Smooth muscle cell (in vitro differentiated cells): ENCODE data around the gene CASZ1. TPM values are rescaled to one million over a fixed set of nuclear protein-coding genes. Genes with fewer than 3 reads are reported as not detected.

Source experiments
- DNase-seq: peaks from one replicate; lab custom pipeline; 2025; ENCODE audit not compliant: unreplicated experiment; lab: John Stamatoyannopoulos, UW
- H2AFZ ChIP-seq: fragments of 200-600 bp; sonication (generic); 2 replicates; pipeline ENCODE4 v1.6.0; 2016; ENCODE audit warnings: antibody characterized with exemption, low read depth, mild to moderate bottlenecking
- H3F3A ChIP-seq: fragments of 200-600 bp; sonication (generic); 2 replicates; pipeline ENCODE4 v1.6.0; 2017; ENCODE audit warnings: antibody characterized with exemption, low read depth
- H3K27ac ChIP-seq: fragments of 200-600 bp; sonication (generic); 2 replicates; pipeline ENCODE4 v1.5.1; 2016; ENCODE audit warnings: low read depth, mild to moderate bottlenecking
- H3K27me3 ChIP-seq: fragments of 200-600 bp; sonication (generic); 2 replicates; pipeline ENCODE4 v1.6.1; 2016; ENCODE audit warnings: low read depth, mild to moderate bottlenecking
- H3K36me3 ChIP-seq: fragments of 200-600 bp; sonication (generic); 2 replicates; pipeline ENCODE4 v1.5.1; 2016; ENCODE audit warnings: low read depth
- H3K4me1 ChIP-seq: fragments of 200-600 bp; sonication (generic); 2 replicates; pipeline ENCODE4 v1.5.1; 2016; ENCODE audit warnings: low read depth
- H3K4me2 ChIP-seq: fragments of 200-600 bp; sonication (generic); 2 replicates; pipeline ENCODE4 v1.6.0; 2016; ENCODE audit warnings: mild to moderate bottlenecking
- H3K4me3 ChIP-seq: fragments of 200-600 bp; sonication (generic); 2 replicates; pipeline ENCODE4 v1.5.1; 2016; ENCODE audit warnings: mild to moderate bottlenecking
- H3K79me2 ChIP-seq: fragments of 200-600 bp; sonication (generic); 2 replicates; pipeline ENCODE4 v1.6.0; 2016; ENCODE audit warnings: low read depth, mild to moderate bottlenecking
- H3K9ac ChIP-seq: fragments of 200-600 bp; sonication (generic); 2 replicates; pipeline ENCODE4 v1.6.0; 2016; ENCODE audit warnings: low read depth
- H3K9me3 ChIP-seq: fragments of 200-600 bp; sonication (generic); replicated peaks from 2 replicates; pipeline ENCODE4 v1.5.1; 2016; ENCODE audit warnings: low read depth
- H4K20me1 ChIP-seq: fragments of 200-600 bp; sonication (generic); 2 replicates; pipeline ENCODE4 v1.6.0; 2016; ENCODE audit warnings: low read depth
- WGBS: methylation state at CpG from one replicate; pipeline ENCODE4 v1.1.7; 2016; ENCODE audit warnings: low lambda C conversion rate; 5-methylcytosine and 5-hydroxymethylcytosine counted together
- polyA plus RNA-seq: library from polyadenylated mRNA; unstranded; fragments of >200 nt; fragmentation: Nextera tagmentation; extraction: Ambion mirVana; gene quantifications from 2 replicates; pipeline ENCODE4 v1.2.1, GENCODE V29; 2016
- total RNA-seq: library from RNA; depleted of rRNA; stranded (reverse); fragments of >200 nt; gene quantifications from 2 replicates; pipeline ENCODE4 v1.2.3, GENCODE V29; 2014
- TF ChIP-seq, protein P1 (sequence below): fragments of 200-600 bp; sonication (generic); IDR thresholded peaks from 2 replicates; pipeline ENCODE4 v1.5.1; 2017; ENCODE audit warnings: borderline replicate concordance, mild to moderate bottlenecking, antibody characterized with exemption; ENCODE audit not compliant: insufficient read depth, poor library complexity, severe bottlenecking

The CASZ1 gene
- total and polyA plus RNA-seq, 2 experiments from 2014 or later: 0.70 to 1.9 TPM

GRCh38 chr1:10659646-10660540 is 136.6 kb downstream of the CASZ1 start:
- 96% methylated on average over 42 of the region's 52 CpGs for WGBS

GRCh38 chr1:10659218-10659617 is 137.2 kb downstream of the CASZ1 start:
- H3K36me3 ChIP-seq: no peaks in the 10 kb centered on the region
- H3F3A ChIP-seq: no peaks in the 10 kb centered on the region
- H4K20me1 ChIP-seq: no peaks in the 10 kb centered on the region
- TF ChIP-seq, protein P1, sequence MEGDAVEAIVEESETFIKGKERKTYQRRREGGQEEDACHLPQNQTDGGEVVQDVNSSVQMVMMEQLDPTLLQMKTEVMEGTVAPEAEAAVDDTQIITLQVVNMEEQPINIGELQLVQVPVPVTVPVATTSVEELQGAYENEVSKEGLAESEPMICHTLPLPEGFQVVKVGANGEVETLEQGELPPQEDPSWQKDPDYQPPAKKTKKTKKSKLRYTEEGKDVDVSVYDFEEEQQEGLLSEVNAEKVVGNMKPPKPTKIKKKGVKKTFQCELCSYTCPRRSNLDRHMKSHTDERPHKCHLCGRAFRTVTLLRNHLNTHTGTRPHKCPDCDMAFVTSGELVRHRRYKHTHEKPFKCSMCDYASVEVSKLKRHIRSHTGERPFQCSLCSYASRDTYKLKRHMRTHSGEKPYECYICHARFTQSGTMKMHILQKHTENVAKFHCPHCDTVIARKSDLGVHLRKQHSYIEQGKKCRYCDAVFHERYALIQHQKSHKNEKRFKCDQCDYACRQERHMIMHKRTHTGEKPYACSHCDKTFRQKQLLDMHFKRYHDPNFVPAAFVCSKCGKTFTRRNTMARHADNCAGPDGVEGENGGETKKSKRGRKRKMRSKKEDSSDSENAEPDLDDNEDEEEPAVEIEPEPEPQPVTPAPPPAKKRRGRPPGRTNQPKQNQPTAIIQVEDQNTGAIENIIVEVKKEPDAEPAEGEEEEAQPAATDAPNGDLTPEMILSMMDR: no peak
- DNase-seq: no peak
- no peak overlapping the region for H3K4me3 ChIP-seq
- WGBS: 97% methylated on average over 18 of the region's 18 CpGs
- no peak overlapping the region for H3K4me2 ChIP-seq
- H2AFZ ChIP-seq: no peak overlapping the region
- no peak overlapping the region for H3K9ac ChIP-seq
- H3K79me2 ChIP-seq: no peaks in the 10 kb centered on the region
- H3K27me3 ChIP-seq: no peaks in the 10 kb centered on the region
- H3K4me1 ChIP-seq: peaks cover 9% of the 10 kb centered on the region
- no peaks in the 10 kb centered on the region for H3K9me3 ChIP-seq
- no peak overlapping the region for H3K27ac ChIP-seq

More at GRCh38 chr1:10659646-10660540, 136.6 kb downstream of the CASZ1 start:
- H3K36me3 ChIP-seq: no peaks in the 10 kb centered on the region
- no peaks in the 10 kb centered on the region for H4K20me1 ChIP-seq
- H3K27me3 ChIP-seq: no peaks in the 10 kb centered on the region
- H3K9me3 ChIP-seq: no peaks in the 10 kb centered on the region
- no peak overlapping the region for H3K9ac ChIP-seq
- DNase-seq: no peak
- no peaks in the 10 kb centered on the region for H3F3A ChIP-seq
- no peak overlapping the region for H2AFZ ChIP-seq
- no peak overlapping the region for H3K4me3 ChIP-seq
- no peak overlapping the region for H3K4me2 ChIP-seq
- TF ChIP-seq, protein P1: no peak
- peaks cover 12% of the 10 kb centered on the region for H3K4me1 ChIP-seq
- H3K27ac ChIP-seq: no peak overlapping the region
- H3K79me2 ChIP-seq: no peaks in the 10 kb centered on the region

DNA sequence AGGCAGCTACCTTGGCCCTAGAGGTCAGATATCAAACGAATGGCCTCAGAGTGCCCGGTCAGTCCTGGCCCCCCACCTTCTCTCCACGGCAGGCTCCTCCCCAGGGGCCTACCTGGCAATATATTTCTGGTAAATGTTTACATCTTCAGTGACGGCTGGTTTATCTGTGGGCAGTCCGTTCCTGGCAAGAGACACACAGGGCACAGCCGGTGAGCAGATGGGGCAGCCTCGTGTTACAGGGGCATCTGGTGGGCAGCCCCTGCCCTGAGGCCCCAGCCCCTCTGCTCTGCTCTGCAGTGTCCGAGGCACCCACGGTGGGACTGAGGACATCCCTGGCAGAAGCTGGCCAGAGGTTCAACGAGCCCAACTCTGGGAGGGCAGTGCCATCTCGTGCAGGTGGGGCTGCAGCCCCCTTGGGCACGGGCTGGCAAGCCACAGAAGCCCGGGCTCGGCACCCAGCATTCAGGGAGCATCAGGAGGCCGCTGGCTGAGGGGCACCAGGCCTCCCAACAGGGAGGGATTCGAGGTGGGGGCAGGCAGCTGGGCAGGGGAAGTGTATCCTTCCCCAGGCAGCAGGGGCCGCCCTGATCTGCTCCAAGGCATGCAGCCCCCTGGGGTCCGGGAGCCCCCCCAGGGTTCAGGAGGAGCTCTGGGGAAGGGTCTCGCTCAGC is 137.9 kb downstream of the CASZ1 start:
- Histone ChIP-seq H3K4me1 (peaks cover 4% of the 10 kb centered on the region), H3K27ac (no peak overlapping the region), H3K79me2 (no peaks in the 10 kb centered on the region), H3K36me3 (no peaks in the 10 kb centered on the region), H3K9me3 (no peaks in the 10 kb centered on the region), H3K4me3 (no peak overlapping the region), H3K9ac (no peak overlapping the region), H2AFZ (no peak overlapping the region), H4K20me1 (no peaks in the 10 kb centered on the region), H3K4me2 (no peak overlapping the region), H3F3A (no peaks in the 10 kb centered on the region), H3K27me3 (no peaks in the 10 kb centered on the region)
- no peak for DNase-seq
- TF ChIP-seq, protein P1: no peak
- WGBS: 96% methylated on average over 19 of the region's 19 CpGs
